ENCODE measurements around the gene TRANK1.

- TF ChIP-seq CTCF (IDR thresholded peaks at IDR 0.05) (no peak), EP300 (IDR thresholded peaks at IDR 0.05) (no peak), POLR2AphosphoS5 (IDR thresholded peaks at IDR 0.05) (no peak), POLR2A (IDR thresholded peaks at IDR 0.05) (no peak)
Observed at GRCh38 chr3:36937492-36937891, 7.4 kb downstream of the TRANK1 start.

Measured in upper lobe of left lung (tissue), 4 donors.